HepG2 (cell line): ENCODE data around the gene BMX. TPM values are rescaled to one million over a fixed set of nuclear protein-coding genes. Genes with fewer than 3 reads are reported as not detected.

Experiments
- ATAC-seq: fragments of 200-7000 bp; cut with Tn5 transposase; 3 replicates; pipeline ENCODE4 v1.9.1; 2020; ENCODE audit warnings: mild to moderate bottlenecking, moderate library complexity
- BruUV-seq: library from RNA; stranded (reverse); fragments of 400-500 nt; replicated peaks from 2 replicates; lab custom pipeline; 2021; lab: Mats Ljungman, UMichigan
- CTCF ChIA-PET: fragments of 300-600 bp; formaldehyde crosslinking; extraction: SDS; loops from one replicate; lab custom pipeline; 2021; ENCODE audit warnings: low total read pairs, inconsistent platforms, low intra/inter-chr PET ratio; lab: Yijun Ruan, JAX
- POLR2A ChIA-PET: fragments of 350-600 bp; sonication (Branson Sonifier 250); formaldehyde crosslinking; loops from one replicate; lab custom pipeline; 2020; ENCODE audit warnings: antibody characterized with exemption, inconsistent platforms; lab: Yijun Ruan, JAX
- DNase-seq: peaks from one replicate; pipeline ENCODE4 v3.0.0-alpha.2; 2015; ENCODE audit warnings: low spot score
- FAIRE-seq: peaks from 3 replicates; lab custom pipeline; 2011; peaks lifted over from hg19 to GRCh38; lab: Jason Lieb, UNC
- H2AFZ ChIP-seq: one replicate; pipeline ENCODE4 v1.6.1; 2011; ENCODE audit warnings: low read length, inconsistent platforms
- H3K27ac ChIP-seq: fragments of 300-600 bp; 3 replicates; pipeline ENCODE4 v1.8.0; 2011; ENCODE audit warnings: mixed run types, mild to moderate bottlenecking, mixed read lengths, low read length, inconsistent platforms; ENCODE audit not compliant: insufficient read depth; ENCODE audit errors: extremely low read length
- H3K27me3 ChIP-seq, 2 experiments: fragments of 200-600 bp in 1 of 2; 2 replicates in 1 of 2; 3 replicates in 1 of 2; pipeline versions ENCODE4 v1.6.0 to v1.8.0; 2011; ENCODE audit warnings: low read length in 2 of 2, mild to moderate bottlenecking in 2 of 2, moderate library complexity in 2 of 2, inconsistent platforms in 1 of 2; ENCODE audit not compliant: insufficient read depth in 2 of 2, control insufficient read depth in 1 of 2
- H3K36me3 ChIP-seq, 2 experiments: fragments of 200-600 bp in 1 of 2; replicated peaks in 1 of 2; 2 replicates in 1 of 2; 3 replicates in 1 of 2; pipeline versions ENCODE4 v1.5.1 to v1.8.0; 2011; ENCODE audit warnings: low read length in 2 of 2, inconsistent platforms in 1 of 2; ENCODE audit not compliant: insufficient read depth in 2 of 2, control insufficient read depth in 1 of 2
- H3K4me1 ChIP-seq: 2 replicates; pipeline ENCODE4 v1.5.1; 2012; ENCODE audit warnings: low read length, inconsistent platforms; ENCODE audit not compliant: insufficient read depth
- H3K4me2 ChIP-seq: 2 replicates; pipeline ENCODE4 v1.6.0; 2011; ENCODE audit warnings: low read depth, low read length, inconsistent platforms
- H3K4me3 ChIP-seq, 3 experiments: fragments of 200-600 bp in 1 of 3; sonication (generic), shearing (Covaris generic) in 1 of 3; replicated peaks in 1 of 3; 2 replicates each; pipeline ENCODE4 v1.5.1; 2011 to 2016; ENCODE audit warnings: low read length in 3 of 3, inconsistent platforms in 2 of 3, low read depth in 2 of 3, mild to moderate bottlenecking in 2 of 3, control low read depth in 1 of 3, mixed read lengths in 1 of 3; ENCODE audit not compliant: insufficient read depth in 1 of 3
- H3K79me2 ChIP-seq: one replicate; pipeline ENCODE4 v1.6.1; 2011; ENCODE audit warnings: low read length, inconsistent platforms; ENCODE audit not compliant: insufficient read depth
- H3K9ac ChIP-seq: 2 replicates; pipeline ENCODE4 v1.6.0; 2011; ENCODE audit warnings: mild to moderate bottlenecking, low read depth, low read length, inconsistent platforms; ENCODE audit not compliant: insufficient read depth
- H3K9me3 ChIP-seq: 2 replicates; pipeline ENCODE4 v1.5.1; 2012; ENCODE audit warnings: mild to moderate bottlenecking, low read length
- H4K20me1 ChIP-seq: 2 replicates; pipeline ENCODE4 v1.6.0; 2011; ENCODE audit warnings: inconsistent platforms, mild to moderate bottlenecking, low read length, moderate library complexity; ENCODE audit not compliant: insufficient read depth
- ASH2L ChIP-seq: fragments of 300-600, 200-600 bp; sonication (generic); IDR thresholded peaks from 2 replicates; pipeline ENCODE4 v1.7.0; 2017; ENCODE audit warnings: low read depth, mild to moderate bottlenecking, moderate library complexity, mixed read lengths, low read length; ENCODE audit not compliant: insufficient read length
- FOXA1 ChIP-seq, 2 experiments: fragments of 450-650 bp in 1 of 2; sonication (generic) in 1 of 2; formaldehyde crosslinking in 1 of 2; IDR thresholded peaks; 2 replicates each; pipeline versions ENCODE4 v1.4.0 to v1.6.1; 2016 to 2020; ENCODE audit warnings: missing genetic modification reagents in 1 of 2
- GTF2F1 ChIP-seq: fragments of 150-350 bp; IDR thresholded peaks from 2 replicates; pipeline ENCODE4 v1.6.1; 2014; ENCODE audit warnings: low read length
- KDM5B ChIP-seq: sonication (generic); formaldehyde crosslinking; IDR thresholded peaks from 2 replicates; pipeline ENCODE4 v1.4.0; 2020; ENCODE audit warnings: missing genetic modification reagents, mild to moderate bottlenecking, borderline replicate concordance
- SMAD1 ChIP-seq: sonication (generic); formaldehyde crosslinking; IDR thresholded peaks from 2 replicates; pipeline ENCODE4 v1.4.0; 2020; ENCODE audit warnings: missing genetic modification reagents, low read depth, mild to moderate bottlenecking, borderline replicate concordance
- TBP ChIP-seq: sonication (generic); formaldehyde crosslinking; IDR thresholded peaks from 2 replicates; pipeline ENCODE4 v1.5.0; 2020; ENCODE audit warnings: missing genetic modification reagents
- TSC22D2 ChIP-seq: sonication (generic); formaldehyde crosslinking; IDR thresholded peaks from 2 replicates; pipeline ENCODE4 v1.5.1; 2020; ENCODE audit warnings: missing genetic modification reagents, mild to moderate bottlenecking, borderline replicate concordance
- U2AF2 ChIP-seq: fragments of 200-400 bp; formaldehyde crosslinking; IDR thresholded peaks from 2 replicates; pipeline ENCODE4 v1.6.1; 2017; ENCODE audit warnings: low read depth, mild to moderate bottlenecking, low read length
- ZFP36 ChIP-seq: fragments of 150-350 bp; IDR thresholded peaks from 2 replicates; pipeline ENCODE4 v1.6.1; 2018; ENCODE audit warnings: borderline replicate concordance, low read length, low read depth; ENCODE audit not compliant: partially characterized antibody
- ZNF205 ChIP-seq: IDR thresholded peaks from 2 replicates; pipeline ENCODE4 v1.6.1; 2018; ENCODE audit warnings: missing biosample characterization, missing genetic modification reagents
- ZNF333 ChIP-seq: sonication (generic); formaldehyde crosslinking; IDR thresholded peaks from 2 replicates; pipeline ENCODE4 v1.4.0; 2020; ENCODE audit warnings: mild to moderate bottlenecking, missing genetic modification reagents, borderline replicate concordance
- ZNF607 ChIP-seq: sonication (generic); formaldehyde crosslinking; IDR thresholded peaks from 2 replicates; pipeline ENCODE4 v1.5.1; 2020; ENCODE audit warnings: missing genetic modification reagents, mild to moderate bottlenecking, borderline replicate concordance
- ZNF614 ChIP-seq: IDR thresholded peaks from 2 replicates; pipeline ENCODE4 v1.6.1; 2018; ENCODE audit warnings: missing biosample characterization, missing genetic modification reagents, inconsistent platforms, borderline replicate concordance
- ZNF678 ChIP-seq: sonication (generic); formaldehyde crosslinking; IDR thresholded peaks from 2 replicates; pipeline ENCODE4 v1.4.0; 2020; ENCODE audit warnings: mild to moderate bottlenecking, missing genetic modification reagents
- ZNF737 ChIP-seq: sonication (generic); formaldehyde crosslinking; IDR thresholded peaks from 2 replicates; pipeline ENCODE4 v1.5.0; 2020; ENCODE audit warnings: missing genetic modification reagents, mild to moderate bottlenecking, borderline replicate concordance
- ZNF761 ChIP-seq: sonication (generic); formaldehyde crosslinking; conservative IDR thresholded peaks from 2 replicates; pipeline ENCODE4 v1.4.0; 2020; ENCODE audit warnings: mild to moderate bottlenecking, missing genetic modification reagents
- ZNF83 ChIP-seq: sonication (generic); formaldehyde crosslinking; IDR thresholded peaks from 2 replicates; pipeline ENCODE4 v1.4.0; 2020; ENCODE audit warnings: missing genetic modification reagents, mild to moderate bottlenecking, borderline replicate concordance
- in situ Hi-C: cut with HindIII; loops from 2 replicates; pipeline ENCODE4 v1.10.0; 2017; ENCODE audit warnings: low pct_unique_long_range_greater_than_20kb; ENCODE audit not compliant: extremely low pct_ligation_motif_present
- intact Hi-C: fragments of 100-400 bp; cut with micrococcal nuclease; formaldehyde crosslinking; loops from one replicate; pipeline ENCODE4 v1.10.0; 2022; ENCODE audit not compliant: unreplicated experiment
- polyA plus RNA-seq, 8 experiments: library from polyadenylated mRNA; depleted of rRNA in 3 of 8; stranded (reverse) in 7 of 8; unstranded in 1 of 8; fragments of >200 nt; fragmentation: Illumina TruSeq in 4 of 8; extraction: Trizol in 4 of 8; gene quantifications; 2 replicates each; pipeline versions ENCODE4 v1.2.1 to v1.2.3, GENCODE V29; 2011 to 2016; ENCODE audit warnings: low read depth in 4 of 8, missing spikeins in 1 of 8, mixed read lengths in 1 of 8; ENCODE audit not compliant: insufficient read depth in 1 of 8
- total RNA-seq, 5 experiments: library from RNA; depleted of rRNA; stranded (reverse); fragments of >200 nt; fragmentation: Illumina TruSeq; extraction: Trizol; gene quantifications; 2 replicates each; pipeline ENCODE4 v1.2.3, GENCODE V29; 2016; ENCODE audit warnings: low read depth in 1 of 5
- TF ChIP-seq, protein P1 (sequence below): sonication (generic); formaldehyde crosslinking; IDR thresholded peaks from 2 replicates; pipeline ENCODE4 v1.9.0; 2021; ENCODE audit warnings: missing genetic modification reagents, borderline replicate concordance
- TF ChIP-seq, protein P2 (sequence below): sonication (generic); formaldehyde crosslinking; IDR thresholded peaks from 2 replicates; pipeline ENCODE4 v1.5.0; 2020; ENCODE audit warnings: mild to moderate bottlenecking, missing genetic modification reagents, borderline replicate concordance

Gene BMX
- total and polyA plus RNA-seq, 2 of the 13 experiments (the other 11 are each of a cell fraction or from before 2014, with no cell fraction given) = not detected

DNA sequence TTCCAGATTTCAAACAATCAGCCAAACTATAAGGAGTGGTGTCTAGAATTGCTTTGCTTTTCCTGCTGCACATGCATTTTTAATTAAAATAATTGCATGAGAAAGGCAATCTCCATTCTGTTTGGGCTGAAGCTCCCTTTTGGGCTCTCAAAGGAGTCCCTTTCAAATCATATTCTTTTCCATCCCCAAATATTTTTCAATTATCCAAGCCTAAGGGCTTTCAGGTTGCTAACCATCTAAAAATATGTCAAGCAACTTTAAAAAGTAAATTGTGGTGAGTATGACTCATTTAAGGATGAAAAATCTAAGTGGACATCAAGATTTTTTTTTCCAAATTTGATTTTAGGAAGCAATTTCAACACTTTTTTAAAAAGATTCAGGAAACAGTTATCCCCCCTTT lies 35.9 kb upstream of the BMX start:
- Histone ChIP-seq H4K20me1 (no peaks in the 10 kb centered on the region), H2AFZ (no peak overlapping the region), H3K27ac (no peak overlapping the region), H3K9ac (no peak overlapping the region), H3K4me3 (no peak overlapping the region), H3K27me3 (no peaks in the 10 kb centered on the region), H3K9me3 (no peaks in the 10 kb centered on the region), H3K4me2 (no peak overlapping the region), H3K4me1 (no peaks in the 10 kb centered on the region), H3K79me2 (no peaks in the 10 kb centered on the region), H3K36me3 (no peaks in the 10 kb centered on the region)
- FAIRE-seq = no peak
- intact Hi-C loops (loop anchor here (5.0 kb wide), 1 partner anchor 188 kb away; no protein-coding TSS in a partner anchor), in situ Hi-C loops (loop anchor here (10.0 kb wide), 1 partner anchor 120 kb away; no protein-coding TSS in a partner anchor)
- ATAC-seq = no peak
- POLR2A ChIA-PET = no interaction called here
- no peak for DNase-seq
- CTCF ChIA-PET = no interaction called here
- BruUV-seq = no TSS peak
- TF ChIP-seq ZNF614 (no peak), ZNF678 (CRISPR knock-in tag) (no peak), ZNF83 (no peak), ZNF737 (no peak), U2AF2 (no peak), ZNF761 (CRISPR knock-in tag) (no peak), TBP (CRISPR knock-in tag) (no peak), TSC22D2 (no peak), FOXA1 (IDR thresholded peaks at IDR 0.05) (no peak), FOXA1 (CRISPR knock-in tag; IDR thresholded peaks at IDR 0.05) (no peak), SMAD1 (CRISPR knock-in tag) (no peak), ASH2L (no peak), ZNF333 (CRISPR knock-in tag) (no peak), GTF2F1 (no peak), KDM5B (CRISPR knock-in tag) (no peak), ZFP36 (no peak), ZNF607 (no peak), ZNF205 (CRISPR knock-in tag) (no peak)
- TF ChIP-seq, protein P1, sequence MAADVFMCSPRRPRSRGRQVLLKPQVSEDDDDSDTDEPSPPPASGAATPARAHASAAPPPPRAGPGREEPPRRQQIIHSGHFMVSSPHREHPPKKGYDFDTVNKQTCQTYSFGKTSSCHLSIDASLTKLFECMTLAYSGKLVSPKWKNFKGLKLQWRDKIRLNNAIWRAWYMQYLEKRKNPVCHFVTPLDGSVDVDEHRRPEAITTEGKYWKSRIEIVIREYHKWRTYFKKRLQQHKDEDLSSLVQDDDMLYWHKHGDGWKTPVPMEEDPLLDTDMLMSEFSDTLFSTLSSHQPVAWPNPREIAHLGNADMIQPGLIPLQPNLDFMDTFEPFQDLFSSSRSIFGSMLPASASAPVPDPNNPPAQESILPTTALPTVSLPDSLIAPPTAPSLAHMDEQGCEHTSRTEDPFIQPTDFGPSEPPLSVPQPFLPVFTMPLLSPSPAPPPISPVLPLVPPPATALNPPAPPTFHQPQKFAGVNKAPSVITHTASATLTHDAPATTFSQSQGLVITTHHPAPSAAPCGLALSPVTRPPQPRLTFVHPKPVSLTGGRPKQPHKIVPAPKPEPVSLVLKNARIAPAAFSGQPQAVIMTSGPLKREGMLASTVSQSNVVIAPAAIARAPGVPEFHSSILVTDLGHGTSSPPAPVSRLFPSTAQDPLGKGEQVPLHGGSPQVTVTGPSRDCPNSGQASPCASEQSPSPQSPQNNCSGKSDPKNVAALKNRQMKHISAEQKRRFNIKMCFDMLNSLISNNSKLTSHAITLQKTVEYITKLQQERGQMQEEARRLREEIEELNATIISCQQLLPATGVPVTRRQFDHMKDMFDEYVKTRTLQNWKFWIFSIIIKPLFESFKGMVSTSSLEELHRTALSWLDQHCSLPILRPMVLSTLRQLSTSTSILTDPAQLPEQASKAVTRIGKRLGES = no peak
- TF ChIP-seq, protein P2, sequence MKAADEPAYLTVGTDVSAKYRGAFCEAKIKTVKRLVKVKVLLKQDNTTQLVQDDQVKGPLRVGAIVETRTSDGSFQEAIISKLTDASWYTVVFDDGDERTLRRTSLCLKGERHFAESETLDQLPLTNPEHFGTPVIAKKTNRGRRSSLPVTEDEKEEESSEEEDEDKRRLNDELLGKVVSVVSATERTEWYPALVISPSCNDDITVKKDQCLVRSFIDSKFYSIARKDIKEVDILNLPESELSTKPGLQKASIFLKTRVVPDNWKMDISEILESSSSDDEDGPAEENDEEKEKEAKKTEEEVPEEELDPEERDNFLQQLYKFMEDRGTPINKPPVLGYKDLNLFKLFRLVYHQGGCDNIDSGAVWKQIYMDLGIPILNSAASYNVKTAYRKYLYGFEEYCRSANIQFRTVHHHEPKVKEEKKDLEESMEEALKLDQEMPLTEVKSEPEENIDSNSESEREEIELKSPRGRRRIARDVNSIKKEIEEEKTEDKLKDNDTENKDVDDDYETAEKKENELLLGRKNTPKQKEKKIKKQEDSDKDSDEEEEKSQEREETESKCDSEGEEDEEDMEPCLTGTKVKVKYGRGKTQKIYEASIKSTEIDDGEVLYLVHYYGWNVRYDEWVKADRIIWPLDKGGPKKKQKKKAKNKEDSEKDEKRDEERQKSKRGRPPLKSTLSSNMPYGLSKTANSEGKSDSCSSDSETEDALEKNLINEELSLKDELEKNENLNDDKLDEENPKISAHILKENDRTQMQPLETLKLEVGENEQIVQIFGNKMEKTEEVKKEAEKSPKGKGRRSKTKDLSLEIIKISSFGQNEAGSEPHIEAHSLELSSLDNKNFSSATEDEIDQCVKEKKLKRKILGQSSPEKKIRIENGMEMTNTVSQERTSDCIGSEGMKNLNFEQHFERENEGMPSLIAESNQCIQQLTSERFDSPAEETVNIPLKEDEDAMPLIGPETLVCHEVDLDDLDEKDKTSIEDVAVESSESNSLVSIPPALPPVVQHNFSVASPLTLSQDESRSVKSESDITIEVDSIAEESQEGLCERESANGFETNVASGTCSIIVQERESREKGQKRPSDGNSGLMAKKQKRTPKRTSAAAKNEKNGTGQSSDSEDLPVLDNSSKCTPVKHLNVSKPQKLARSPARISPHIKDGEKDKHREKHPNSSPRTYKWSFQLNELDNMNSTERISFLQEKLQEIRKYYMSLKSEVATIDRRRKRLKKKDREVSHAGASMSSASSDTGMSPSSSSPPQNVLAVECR = no peak
